ENCODE data around the gene CAMK2B.

CAMK2B gene

GRCh38 chr7:44167920-44168319, 157.5 kb downstream of the CAMK2B start:
- no peak for ATAC-seq (ENCODE audit: insufficient read depth, low read depth)
- DNase-seq: no peak
- Histone ChIP-seq H3K4me3 (ENCODE audit: low read depth in 1 of 2, low read length in 2 of 2) (no peak overlapping the region), H3K9ac (ENCODE audit: low read depth, low read length) (no peak overlapping the region), H3K9me3 (ENCODE audit: insufficient read depth, low read length, severe bottlenecking) (no peaks in the 10 kb centered on the region), H4K20me1 (ENCODE audit: insufficient read depth, low read length) (no peaks in the 10 kb centered on the region), H3K27ac (ENCODE audit: low read length) (no peak overlapping the region), H3K4me2 (ENCODE audit: insufficient read depth, low read length) (no peak overlapping the region), H2AFZ (ENCODE audit: low read depth, low read length) (no peak overlapping the region), H3K27me3 (ENCODE audit: insufficient read depth, low read length, poor library complexity) (no peaks in the 10 kb centered on the region), H3K79me2 (ENCODE audit: insufficient read depth, low read length) (no peaks in the 10 kb centered on the region), H3K4me1 (ENCODE audit: insufficient read depth, low read length) (peaks cover 4% of the 10 kb centered on the region; the same call in 1 of the 2 replicates), H3K36me3 (ENCODE audit: insufficient read depth, low read length) (no peaks in the 10 kb centered on the region)
- no peak for TF ChIP-seq CTCF (IDR thresholded peaks at IDR 0.05; ENCODE audit: borderline replicate concordance, extremely low read depth, low read length, poor library complexity, severe bottlenecking)
